NCI-H128 (cell line): ENCODE data around the gene ESPNL.

Experiments used
- DNase-seq: peaks from one replicate; lab custom pipeline; 2025; ENCODE audit not compliant: unreplicated experiment; lab: John Stamatoyannopoulos, UW

Gene ESPNL

GRCh38 chr2:238155761-238156694, 55.9 kb downstream of the ESPNL start:
- DNase-seq, result no peak

DNA sequence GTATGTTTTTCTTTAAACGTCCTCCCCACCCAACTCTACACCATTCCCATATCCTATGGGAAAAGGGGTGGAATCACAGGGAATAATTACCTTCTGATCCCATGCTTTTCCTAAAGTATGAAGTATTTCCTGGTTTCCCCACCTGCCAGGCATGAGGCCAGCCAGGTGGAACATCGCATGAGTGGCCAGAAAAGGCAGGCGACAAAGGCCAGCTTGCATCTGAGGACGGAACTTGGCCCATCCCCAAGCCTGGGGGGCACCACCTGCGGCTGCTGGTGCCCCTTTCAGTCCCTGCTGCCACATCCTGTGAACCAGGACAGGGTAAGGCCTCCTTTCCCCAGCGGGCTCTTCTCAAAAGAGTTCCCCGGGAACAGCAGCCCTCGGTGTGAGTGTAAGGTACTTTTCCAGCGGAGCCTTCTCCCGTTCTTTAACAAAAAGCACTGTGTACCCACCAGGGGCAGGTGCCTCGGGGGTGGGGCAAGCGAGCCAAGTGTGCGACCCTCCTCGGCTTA, 57.4 kb downstream of the ESPNL start:
- DNase-seq, result no peak

GRCh38 chr2:238158018-238158508, 57.9 kb downstream of the ESPNL start:
- no peak for DNase-seq

GRCh38 chr2:238158509-238159070, 58.5 kb downstream of the ESPNL start, which contains the start of gene ERFE:
Gene ERFE, plus strand, starts transcription at chr2:238158970. Its CDS starts 38 bp downstream, at chr2:238159008.
- no peak for DNase-seq

DNA sequence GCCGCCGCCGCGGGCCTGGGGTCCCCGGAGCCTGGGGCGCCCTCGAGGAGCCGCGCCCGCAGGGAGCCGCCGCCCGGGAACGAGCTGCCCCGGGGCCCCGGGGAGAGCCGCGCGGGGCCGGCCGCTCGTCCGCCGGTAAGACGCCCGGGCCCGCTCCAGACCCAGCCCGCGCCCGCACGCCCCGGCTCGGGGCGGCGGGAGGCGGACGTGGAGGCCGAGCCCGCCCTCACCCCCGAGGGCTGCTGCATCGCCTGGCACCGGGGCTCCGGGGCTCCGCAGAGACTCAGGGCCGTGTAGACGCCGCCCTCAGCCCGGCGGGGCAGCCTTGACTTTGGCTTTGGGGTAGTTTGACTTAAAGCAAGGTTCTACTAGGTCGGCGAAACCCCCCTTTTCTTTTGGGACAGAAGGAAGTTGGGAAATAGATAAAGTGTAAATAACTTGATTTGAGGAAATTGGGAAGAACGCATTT, 59.0 kb downstream of the ESPNL start:
- DNase-seq, result no peak

DNA sequence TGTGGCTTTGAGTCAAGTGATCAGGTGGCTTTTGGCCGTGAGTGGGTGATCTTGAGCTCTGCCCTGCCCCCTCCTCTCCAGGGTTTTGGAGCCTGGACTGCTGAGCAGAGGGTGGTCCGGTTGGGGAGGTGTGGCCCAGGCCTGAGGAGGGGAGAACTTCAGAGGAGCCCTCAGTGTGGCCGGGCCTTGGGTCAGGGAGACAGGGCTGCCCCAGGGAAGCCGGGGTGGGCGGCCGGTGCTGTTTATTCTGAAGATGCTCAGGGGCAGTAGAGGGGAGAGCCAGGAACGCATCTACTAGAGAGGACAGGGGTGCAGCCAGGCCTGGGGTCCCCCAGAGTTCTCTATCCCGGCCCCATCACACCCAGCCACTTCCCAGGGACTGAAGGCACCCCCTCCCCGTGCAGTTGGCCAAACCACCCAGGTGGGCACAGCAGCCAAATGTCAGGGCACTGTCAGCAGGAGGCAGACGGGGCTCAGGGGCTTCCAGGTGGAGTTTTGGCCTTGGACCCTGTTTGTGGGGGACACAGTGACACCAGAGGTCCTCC, 59.6 kb downstream of the ESPNL start:
- DNase-seq, result no peak

DNA sequence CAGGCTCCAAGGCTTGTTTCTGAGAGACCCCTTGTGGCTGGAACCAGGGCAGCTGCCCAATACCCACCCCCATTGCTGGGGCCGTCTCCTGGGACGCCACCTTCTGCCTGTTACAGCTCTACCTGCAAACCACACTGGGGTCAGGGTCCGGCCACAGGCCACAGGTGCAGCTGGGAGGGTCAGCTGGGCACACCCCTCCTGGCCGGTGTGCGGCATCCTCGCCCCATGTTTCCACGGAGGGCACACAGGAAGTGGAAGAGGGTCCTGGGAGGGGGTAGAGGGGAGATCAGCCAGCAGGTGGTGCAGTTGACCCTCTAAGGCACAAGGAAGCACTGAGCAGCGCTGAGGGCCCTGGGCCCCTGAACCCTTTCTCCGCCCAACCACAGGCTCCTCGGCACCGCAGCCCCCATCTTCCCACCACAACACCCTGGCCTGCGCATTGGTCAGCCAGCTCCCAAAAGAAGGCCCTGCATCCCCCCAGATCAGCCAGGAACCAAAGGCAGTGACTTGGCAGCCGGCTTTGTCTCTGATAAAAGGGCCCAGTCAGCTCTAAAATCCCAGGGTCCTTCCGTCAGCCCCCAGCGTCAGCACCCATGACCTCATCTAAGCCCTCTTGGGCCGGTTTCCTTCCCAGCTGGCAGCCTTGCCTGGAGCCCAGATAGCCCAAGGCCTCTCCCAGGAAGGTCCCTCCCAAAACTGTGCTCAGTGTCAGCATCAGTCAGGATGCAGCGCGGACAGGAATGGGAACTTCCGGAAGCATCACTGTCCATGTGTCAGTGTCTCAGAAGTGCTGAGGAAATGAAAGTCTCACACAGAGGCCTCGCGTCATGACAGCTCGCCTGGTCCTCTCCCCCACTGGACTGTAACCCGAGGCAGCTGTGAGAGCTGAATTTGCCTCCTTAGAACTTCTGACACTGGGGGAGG, 60.3 kb downstream of the ESPNL start:
- no peak for DNase-seq

DNA sequence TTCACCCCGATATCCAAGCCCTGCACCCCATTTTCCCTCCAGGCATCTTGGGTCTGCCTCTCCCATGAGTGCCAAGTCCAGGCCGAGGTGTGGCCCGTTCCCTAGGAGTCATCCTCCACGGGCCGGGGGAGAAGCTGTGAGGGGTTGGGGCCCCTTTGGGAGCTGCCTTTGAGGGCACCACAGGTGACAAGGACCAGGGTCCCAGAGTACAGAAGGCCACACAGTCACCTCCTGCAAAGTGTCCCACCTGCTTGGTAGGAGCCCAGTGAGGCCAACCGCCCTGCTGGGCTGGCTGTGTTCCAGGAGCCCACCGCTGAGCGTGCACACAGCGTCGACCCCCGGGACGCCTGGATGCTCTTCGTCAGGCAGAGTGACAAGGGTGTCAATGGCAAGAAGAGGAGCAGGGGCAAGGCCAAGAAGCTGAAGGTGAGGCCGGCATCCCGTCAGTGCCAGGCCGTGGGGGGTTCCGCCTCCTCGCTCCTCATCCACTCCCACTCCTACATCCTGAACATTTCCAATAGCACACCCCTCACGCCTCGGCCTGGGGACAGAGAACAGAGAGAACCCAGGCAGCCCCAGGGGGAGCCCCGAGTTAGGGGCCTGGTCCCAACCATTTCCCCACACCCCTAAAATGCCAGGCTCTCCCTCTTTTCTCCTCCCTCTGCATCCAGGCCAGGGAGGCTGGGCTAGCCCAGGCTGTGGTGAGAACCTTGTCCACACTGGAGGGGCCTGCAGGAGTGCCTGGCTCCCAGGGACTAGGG, 61.3 kb downstream of the ESPNL start:
- no peak for DNase-seq

DNA sequence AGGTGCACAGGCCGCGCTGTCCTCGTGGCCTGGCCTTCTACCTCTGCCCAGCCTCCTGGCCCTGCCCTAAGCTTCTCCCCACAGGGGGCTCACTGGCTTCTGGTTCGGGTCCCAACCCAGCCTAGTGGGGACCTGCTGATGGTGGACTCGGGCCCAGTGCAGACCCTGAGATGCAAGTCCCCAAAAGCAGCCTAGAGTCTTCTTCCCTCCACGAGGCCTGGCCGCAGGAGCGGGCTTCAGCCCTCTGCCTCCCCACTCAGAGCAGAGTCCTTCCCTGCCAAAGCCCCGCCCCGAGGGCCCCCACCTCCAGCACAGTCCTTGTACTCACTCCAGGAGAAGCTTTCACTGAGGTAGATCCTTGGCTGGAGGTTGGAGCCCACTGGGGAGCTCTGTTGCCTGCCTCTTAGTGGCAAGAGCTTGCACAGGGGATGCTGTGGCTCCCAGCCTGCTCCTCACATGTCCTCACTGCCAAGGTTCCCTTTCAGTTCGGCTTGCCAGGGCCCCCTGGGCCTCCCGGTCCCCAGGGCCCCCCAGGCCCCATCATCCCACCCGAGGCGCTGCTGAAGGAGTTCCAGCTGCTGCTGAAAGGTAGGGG, 62.2 kb downstream of the ESPNL start:
- no peak for DNase-seq

GRCh38 chr2:238162846-238163441, 62.8 kb downstream of the ESPNL start:
- no peak for DNase-seq

DNA sequence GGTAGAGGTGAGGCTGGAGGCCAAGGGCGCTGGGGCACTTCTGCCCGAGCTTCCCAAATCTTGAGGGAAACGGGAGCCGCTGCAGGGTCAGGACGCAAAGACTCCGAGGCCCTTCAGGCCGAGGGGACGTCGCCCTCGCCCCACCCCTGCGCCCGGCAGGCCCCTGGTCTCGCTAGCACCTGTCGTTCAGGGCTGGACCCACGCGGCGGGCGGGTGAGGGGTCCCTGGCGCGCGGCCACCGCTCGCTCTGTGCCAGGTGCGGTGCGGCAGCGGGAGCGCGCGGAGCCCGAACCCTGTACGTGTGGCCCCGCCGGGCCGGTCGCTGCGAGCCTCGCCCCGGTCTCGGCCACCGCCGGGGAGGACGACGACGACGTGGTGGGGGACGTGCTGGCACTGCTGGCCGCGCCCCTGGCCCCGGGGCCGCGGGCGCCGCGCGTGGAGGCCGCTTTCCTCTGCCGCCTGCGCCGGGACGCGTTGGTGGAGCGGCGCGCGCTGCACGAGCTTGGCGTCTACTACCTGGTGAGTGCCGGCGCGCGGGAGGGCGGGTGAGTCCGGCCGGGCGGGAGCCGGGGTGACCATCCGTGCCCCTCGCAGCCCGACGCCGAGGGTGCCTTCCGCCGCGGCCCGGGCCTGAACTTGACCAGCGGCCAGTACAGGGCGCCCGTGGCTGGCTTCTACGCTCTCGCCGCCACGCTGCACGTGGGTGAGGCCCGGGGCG, 63.5 kb downstream of the ESPNL start:
- DNase-seq, result no peak

DNA sequence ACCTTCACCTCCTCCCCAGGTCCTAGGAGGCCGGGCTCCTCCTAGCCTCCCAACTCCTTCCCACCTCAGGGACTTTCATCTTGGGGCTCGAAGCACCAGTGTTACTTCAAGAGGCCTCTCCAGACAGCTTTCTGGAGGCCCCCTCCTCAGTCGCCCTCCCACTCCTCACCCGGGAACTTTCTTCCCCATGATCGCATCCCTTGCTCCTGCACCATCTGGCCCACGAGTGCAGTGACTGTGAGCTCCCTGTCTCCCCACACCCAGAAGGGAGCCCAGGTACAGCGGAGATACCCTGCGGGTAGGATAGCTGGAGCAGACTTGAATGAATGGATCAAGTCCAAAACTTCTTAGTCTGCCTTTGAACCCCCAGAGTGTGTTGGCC, 64.8 kb downstream of the ESPNL start:
- DNase-seq, result no peak

DNA sequence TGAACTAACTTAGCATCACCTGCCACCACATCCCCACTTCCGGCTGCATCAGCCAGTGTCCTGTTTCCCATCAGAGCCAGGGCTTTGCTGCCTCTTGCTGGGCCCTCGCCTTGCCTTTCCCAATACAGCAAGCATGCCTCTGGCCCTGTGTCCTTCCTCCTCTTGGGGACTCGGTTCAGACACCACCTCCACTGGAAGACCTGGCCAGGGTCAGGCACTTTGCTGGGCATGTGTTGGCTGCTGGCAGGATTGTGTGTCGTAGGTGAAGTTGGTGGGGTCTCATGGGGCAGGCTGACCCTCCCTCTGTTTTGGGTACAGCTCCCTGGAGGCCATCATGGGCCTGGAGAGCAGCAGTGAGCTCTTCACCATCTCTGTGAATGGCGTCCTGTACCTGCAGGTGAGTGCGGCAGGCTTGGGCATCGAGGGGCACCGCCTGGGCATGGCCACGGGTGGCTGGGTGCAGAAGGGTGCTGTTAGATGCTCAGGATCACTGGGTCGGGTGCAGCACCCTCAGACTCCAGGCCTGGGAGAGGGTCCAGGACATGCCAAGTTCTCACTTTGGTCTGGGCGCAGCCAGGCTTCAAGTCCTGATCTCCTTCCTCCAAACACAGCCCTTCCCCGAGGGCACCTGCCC, 65.3 kb downstream of the ESPNL start:
- no peak for DNase-seq

- no peak for DNase-seq
Observed at GRCh38 chr2:238166391-238167343, 66.5 kb downstream of the ESPNL start.

DNA sequence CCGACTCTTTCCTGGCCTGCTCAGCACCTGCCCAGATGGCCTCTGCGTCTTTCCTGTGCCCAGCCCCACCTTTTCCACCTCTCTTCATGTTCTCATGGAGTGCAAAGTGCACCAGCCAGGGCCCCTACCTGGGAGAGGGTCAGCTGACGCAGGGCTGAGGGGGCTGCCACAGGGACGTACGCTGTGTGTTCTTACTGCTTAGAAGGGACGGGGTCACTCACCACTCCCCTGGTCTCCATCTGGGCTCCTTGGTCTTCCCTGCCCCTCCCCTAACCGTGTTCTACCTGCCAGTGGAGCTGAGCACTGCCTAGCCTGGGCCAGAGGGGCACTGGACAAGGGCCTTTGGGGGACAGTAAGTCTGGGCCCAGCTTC, 67.2 kb downstream of the ESPNL start:
- no peak for DNase-seq

GRCh38 chr2:238167761-238168160, 67.6 kb downstream of the ESPNL start:
- DNase-seq, result no peak
